SJCRH30 (cell line): ENCODE results near the gene DOK3. TPM values are rescaled to one million over a fixed set of nuclear protein-coding genes. Genes with fewer than 3 reads are reported as not detected.

Experiments used
- DNase-seq, 2 experiments: peaks; one replicate each; pipeline ENCODE4 v3.0.0-alpha.2; 2015 to 2020
- H3K27ac ChIP-seq: fragments of 250-450 bp; sonication (Bioruptor Pico); 2 replicates; pipeline ENCODE4 v1.5.1; 2020; ENCODE audit warnings: mild to moderate bottlenecking, moderate library complexity
- H3K27me3 ChIP-seq: fragments of 250-450 bp; sonication (Bioruptor Pico); 2 replicates; pipeline ENCODE4 v1.5.1; 2020; ENCODE audit warnings: mild to moderate bottlenecking, moderate library complexity
- H3K36me3 ChIP-seq: fragments of 250-450 bp; sonication (Bioruptor Pico); 2 replicates; pipeline ENCODE4 v1.5.1; 2020; ENCODE audit warnings: mild to moderate bottlenecking, moderate library complexity
- H3K4me1 ChIP-seq: fragments of 250-450 bp; sonication (Bioruptor Pico); 2 replicates; pipeline ENCODE4 v1.5.1; 2020; ENCODE audit warnings: mild to moderate bottlenecking, moderate library complexity
- H3K4me3 ChIP-seq: fragments of 250-450 bp; sonication (Bioruptor Pico); 2 replicates; pipeline ENCODE4 v1.5.1; 2020; ENCODE audit warnings: mild to moderate bottlenecking, moderate library complexity
- H3K9me3 ChIP-seq: fragments of 250-450 bp; sonication (Bioruptor Pico); replicated peaks from 2 replicates; pipeline ENCODE4 v1.5.1; 2020; ENCODE audit warnings: mild to moderate bottlenecking, moderate library complexity
- total RNA-seq: library from RNA; depleted of rRNA; stranded (reverse); fragments of >200 nt; shearing (Covaris generic); gene quantifications from 2 replicates; pipeline ENCODE4 v1.2.3, GENCODE V29; 2014

DOK3 gene
- total RNA-seq, 1 experiment from 2014 or later: 6.2 TPM

GRCh38 chr5:177500685-177501522 is 8.7 kb downstream of the DOK3 start:
- Histone ChIP-seq H3K9me3 (no peaks in the 10 kb centered on the region), H3K27me3 (no peaks in the 10 kb centered on the region), H3K4me3 (no peak overlapping the region), H3K27ac (no peak overlapping the region), H3K36me3 (no peaks in the 10 kb centered on the region), H3K4me1 (peaks cover 17% of the 10 kb centered on the region)
- DNase-seq: peak; percentile 91 to 96

DNA sequence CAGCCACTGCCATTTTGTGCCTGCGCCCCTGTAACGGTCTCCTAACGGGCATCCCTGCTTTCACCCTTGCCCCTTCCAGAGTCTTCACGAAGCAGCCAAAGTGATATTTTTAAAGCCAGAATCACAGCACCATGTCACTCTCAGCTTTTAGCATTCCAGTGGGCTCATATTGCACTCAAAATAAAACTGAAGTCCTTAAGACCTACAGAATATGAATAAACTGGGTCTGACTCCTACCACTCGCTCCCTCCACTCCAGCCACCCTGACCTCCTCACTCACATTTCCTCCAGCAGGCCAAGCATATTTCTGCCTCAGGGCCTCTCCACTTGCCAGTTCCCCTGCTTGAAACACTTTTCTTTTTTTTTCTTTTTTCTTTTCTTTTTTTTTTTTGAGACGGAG is 9.8 kb downstream of the DOK3 start:
- no peak overlapping the region for H3K27ac ChIP-seq
- DNase-seq: no peak
- no peaks in the 10 kb centered on the region for H3K9me3 ChIP-seq
- H3K27me3 ChIP-seq: no peaks in the 10 kb centered on the region
- H3K4me3 ChIP-seq: no peak overlapping the region
- no peaks in the 10 kb centered on the region for H3K36me3 ChIP-seq
- peaks cover 27% of the 10 kb centered on the region for H3K4me1 ChIP-seq

DNA sequence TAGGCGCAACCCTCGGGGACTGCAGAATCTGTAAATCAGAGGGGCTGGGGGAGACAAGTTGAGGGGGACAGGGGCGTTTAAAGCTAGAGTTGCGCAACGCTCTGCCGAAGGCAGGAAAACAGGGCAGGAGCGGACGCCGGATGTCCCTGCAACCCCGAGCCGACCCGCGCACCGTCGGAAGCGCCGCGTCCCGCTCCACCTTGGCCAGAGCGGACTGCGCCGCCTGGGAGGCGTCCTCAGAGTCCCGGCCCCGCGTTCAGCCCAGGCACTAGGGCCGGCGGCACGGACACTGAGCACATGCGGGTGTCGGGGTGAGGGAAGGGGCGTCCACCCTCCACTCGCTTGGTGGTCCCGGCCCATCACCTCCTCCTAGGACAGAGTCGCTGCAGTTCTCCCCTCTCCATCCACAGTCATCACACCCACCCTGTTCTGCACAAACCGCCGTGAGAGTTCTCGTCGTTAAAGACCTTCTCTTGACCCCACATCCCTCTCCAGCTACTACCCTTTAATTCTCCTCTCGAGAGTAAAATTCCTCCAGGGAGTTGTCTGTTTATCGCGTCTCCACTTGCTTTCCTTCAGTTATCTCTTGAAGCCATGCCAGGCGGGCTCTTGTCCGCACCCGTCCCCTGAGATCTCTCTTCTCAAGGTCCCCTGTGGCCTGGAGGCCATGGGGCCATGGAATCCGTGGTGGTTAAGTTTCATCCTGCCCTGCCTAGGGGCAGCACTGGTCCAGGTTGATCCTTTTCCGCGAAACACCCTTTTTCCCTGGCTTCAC is 11.4 kb downstream of the DOK3 start:
- no peaks in the 10 kb centered on the region for H3K27me3 ChIP-seq
- no peak for DNase-seq
- H3K4me3 ChIP-seq: peak overlapping the region; percentile 76
- no peak overlapping the region for H3K27ac ChIP-seq
- H3K9me3 ChIP-seq: no peaks in the 10 kb centered on the region
- peaks cover 37% of the 10 kb centered on the region for H3K4me1 ChIP-seq
- peaks cover 4% of the 10 kb centered on the region for H3K36me3 ChIP-seq

DNA sequence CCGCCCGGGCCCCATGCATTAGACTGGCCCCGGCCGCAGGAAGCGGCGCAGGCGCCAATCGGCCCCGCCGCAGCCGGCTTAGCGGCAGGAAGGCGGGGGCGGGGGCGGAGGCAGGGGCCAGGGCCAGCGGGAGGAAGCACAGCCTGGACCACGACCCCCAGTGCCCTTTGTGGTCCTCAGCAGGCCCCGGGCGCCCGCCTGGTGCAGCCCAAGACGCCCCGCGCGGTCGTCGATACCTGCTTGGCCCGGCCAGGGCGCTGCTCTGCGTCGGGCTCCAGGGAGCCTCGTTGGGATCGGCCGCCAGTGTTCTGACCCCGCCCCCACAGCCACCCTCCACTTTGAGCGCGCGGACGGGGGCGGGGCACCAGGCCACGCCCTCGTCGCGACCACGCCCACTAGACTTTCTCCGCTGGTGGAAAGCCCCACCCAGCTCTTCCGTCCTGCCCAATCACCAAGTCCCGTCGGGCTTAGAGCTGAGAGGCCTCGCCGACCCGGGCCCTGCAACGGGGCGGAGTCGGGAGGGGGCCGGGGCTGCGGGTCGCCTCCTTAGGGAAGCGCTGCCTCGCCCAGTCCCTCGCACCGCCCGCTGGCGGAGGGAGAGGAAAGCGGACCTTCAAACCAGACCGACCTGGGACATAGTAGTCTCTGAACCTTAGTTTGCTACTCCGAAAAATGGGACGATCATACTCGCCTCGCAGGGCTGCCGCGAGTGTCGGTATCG is 12.2 kb downstream of the DOK3 start, which contains the start of gene PDLIM7:
Gene PDLIM7 (minus strand): TSS at position 313 of the 721 bp plus-strand sequence. CDS start 1,092 bp downstream, outside the sequence.
- Histone ChIP-seq H3K4me3 (peak within 1 kb of the TSS; percentile 76), H3K36me3 (peaks cover 8% of the 10 kb centered on the region), H3K27ac (peak within 1 kb of the TSS; percentile 90), H3K27me3 (no peaks in the 10 kb centered on the region), H3K9me3 (no peaks in the 10 kb centered on the region), H3K4me1 (peaks cover 37% of the 10 kb centered on the region)
- peak; percentile 96 to 98 for DNase-seq

DNA sequence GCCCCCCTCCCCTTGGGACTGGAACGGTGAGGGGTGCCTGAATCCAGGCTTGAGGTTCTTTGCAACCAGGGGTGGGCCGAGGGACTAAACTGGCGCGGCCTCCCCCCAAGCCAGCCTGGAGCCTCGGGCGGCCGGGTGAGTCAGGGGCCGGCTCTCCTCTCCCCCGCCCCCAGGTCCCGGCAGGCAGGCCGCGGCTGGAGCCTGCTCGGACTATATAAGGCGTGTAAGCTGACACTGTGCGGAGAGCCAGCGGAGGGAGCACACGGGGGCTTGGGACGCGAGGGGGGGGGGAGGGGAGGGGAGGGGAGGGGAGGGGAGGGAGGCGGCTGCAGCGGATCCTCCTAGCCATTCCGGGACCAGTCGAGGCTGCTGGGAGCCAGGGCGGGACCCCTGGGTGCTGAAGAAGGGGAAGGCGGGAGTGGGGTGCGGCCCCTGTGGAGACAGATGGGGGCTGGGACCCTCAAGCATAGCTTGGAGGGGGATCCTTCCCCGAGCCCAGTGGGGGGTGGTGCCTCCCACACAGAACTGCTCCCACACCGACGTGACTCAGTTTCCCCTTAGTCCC is 12.8 kb downstream of the DOK3 start:
- H3K4me3 ChIP-seq: peak overlapping the region; percentile 76
- H3K27me3 ChIP-seq: no peaks in the 10 kb centered on the region
- no peaks in the 10 kb centered on the region for H3K9me3 ChIP-seq
- DNase-seq: peak; percentile 92 to 93
- H3K36me3 ChIP-seq: peaks cover 12% of the 10 kb centered on the region
- peaks cover 37% of the 10 kb centered on the region for H3K4me1 ChIP-seq
- H3K27ac ChIP-seq: peak overlapping the region; percentile 90

- Histone ChIP-seq H3K4me1 (peaks cover 37% of the 10 kb centered on the region), H3K4me3 (peak overlapping the region; percentile 76), H3K27me3 (no peaks in the 10 kb centered on the region), H3K9me3 (no peaks in the 10 kb centered on the region), H3K27ac (peak overlapping the region; percentile 90), H3K36me3 (peaks cover 14% of the 10 kb centered on the region)
- DNase-seq: peak; percentile 51 to 62
Measured at GRCh38 chr5:177496070-177496726, 13.4 kb downstream of the DOK3 start.

DNA sequence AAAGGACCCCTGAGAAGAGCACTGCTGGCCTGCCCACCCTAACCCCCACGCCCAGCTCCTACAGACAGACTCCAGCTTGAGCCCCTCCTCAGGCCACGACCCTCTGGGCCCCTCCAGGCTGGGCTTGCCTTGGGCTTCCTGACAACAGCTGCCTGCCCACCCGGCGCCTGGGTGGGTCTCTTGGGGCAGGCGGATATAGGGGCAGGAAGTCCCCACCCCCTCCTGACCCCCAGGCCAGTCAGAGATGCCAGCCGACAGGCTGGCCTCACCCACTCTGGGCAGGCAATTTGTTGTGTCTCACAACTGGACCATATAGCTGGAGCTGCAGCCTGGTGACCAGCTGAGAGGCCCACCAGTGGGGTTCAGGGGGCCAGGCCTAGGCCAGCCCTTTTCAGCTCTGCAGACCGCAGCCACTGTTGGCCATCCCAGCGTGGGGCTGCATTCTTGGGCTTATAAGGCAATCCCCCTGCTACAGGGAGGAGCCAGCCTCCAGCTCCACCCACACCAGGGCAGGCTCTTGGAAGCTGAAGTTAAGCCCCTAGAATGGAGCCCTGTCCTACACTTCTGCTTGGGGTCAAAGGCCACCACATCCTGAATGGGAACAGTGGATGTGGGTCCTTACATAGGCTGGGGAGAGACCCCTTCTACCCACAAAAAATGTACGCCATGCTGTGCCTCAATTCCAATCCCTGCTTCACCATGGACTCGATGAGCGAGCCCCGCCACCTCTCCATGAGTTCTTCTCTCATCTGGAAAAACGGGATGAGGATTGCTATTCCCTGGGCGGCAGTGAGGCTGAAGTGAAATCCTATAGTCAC is 14.2 kb downstream of the DOK3 start:
- Histone ChIP-seq H3K9me3 (no peaks in the 10 kb centered on the region), H3K36me3 (peaks cover 20% of the 10 kb centered on the region), H3K27me3 (no peaks in the 10 kb centered on the region), H3K4me3 (peak overlapping the region; percentile 76), H3K4me1 (peaks cover 33% of the 10 kb centered on the region), H3K27ac (peak overlapping the region; percentile 90)
- DNase-seq: peak; percentile 91 to 93

DNA sequence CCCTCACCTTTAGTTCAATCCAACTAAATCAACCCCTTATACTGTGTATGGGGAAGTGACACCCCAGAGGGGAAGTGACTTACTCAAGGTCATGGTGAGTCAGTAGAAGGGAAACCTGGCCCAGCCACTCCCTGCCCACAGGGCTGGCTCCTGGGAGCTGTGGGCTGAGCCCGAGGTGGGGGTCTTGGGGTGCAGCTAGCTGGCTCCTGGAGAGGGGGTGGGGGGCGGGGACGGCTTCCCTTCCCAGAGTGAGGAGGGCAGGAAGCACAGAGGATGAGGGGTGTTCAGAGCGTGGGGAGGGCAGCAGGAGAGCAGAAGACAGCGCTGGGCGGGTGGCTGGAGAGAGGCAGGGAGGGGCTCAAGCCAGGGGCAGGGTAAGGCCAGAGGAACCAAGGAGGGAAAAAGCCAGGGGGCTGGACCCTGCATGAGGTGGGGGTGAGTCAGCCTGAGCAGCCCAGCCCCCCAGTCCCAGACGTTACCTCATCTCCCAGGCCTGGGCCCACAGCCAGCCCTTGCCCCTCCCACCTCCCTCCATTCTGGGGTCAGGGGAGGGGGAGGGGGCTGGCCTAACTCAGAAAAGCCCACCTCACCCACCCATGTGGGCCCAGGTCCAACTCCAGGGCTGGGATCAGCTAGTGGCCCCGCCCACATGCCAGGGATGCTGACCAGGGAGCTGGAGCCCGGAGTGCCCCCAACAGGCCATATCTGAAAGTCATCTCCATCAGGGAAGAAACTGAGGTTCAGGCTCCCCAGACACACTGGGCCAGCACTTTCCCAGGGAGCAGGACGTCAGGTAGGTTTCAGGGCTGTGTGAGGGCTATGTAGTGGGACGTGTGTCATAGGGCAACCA is 15.1 kb downstream of the DOK3 start:
- Histone ChIP-seq H3K4me3 (peak overlapping the region; percentile 76), H3K4me1 (peaks cover 30% of the 10 kb centered on the region), H3K36me3 (peaks cover 29% of the 10 kb centered on the region), H3K27me3 (no peaks in the 10 kb centered on the region), H3K27ac (peak overlapping the region; percentile 90), H3K9me3 (no peaks in the 10 kb centered on the region)
- peak; percentile 90 to 96 for DNase-seq

DNA sequence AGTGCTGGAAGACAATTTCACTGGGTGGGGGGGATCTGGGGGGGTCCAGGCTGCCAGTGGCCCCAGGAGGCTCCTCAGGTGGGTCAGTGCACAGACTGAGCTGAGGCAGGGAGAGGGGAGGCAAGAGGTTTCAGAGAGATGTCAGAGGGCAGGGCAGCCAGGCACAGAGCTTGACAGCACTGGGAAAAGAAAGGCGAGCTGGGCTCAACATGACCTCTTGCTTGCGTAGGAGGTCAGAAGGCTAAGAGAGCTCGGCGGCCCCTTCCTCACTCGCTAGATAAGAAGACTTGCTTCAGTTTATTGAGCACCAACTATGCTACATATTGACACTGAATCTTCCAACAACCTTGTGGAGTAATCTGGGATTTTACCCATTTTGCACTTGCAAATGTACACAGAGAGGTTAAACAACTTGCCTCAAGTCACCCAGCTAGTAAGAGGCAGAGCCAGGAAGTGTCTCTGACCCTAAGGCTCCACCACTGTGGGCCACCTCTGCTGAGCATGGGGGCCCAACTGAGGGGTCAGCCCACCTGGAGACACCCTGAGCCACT is 15.8 kb downstream of the DOK3 start:
- Histone ChIP-seq H3K27ac (peak overlapping the region; percentile 90), H3K36me3 (peaks cover 36% of the 10 kb centered on the region), H3K27me3 (no peaks in the 10 kb centered on the region), H3K9me3 (no peaks in the 10 kb centered on the region), H3K4me3 (no peak overlapping the region), H3K4me1 (peaks cover 30% of the 10 kb centered on the region)
- no peak for DNase-seq

DNA sequence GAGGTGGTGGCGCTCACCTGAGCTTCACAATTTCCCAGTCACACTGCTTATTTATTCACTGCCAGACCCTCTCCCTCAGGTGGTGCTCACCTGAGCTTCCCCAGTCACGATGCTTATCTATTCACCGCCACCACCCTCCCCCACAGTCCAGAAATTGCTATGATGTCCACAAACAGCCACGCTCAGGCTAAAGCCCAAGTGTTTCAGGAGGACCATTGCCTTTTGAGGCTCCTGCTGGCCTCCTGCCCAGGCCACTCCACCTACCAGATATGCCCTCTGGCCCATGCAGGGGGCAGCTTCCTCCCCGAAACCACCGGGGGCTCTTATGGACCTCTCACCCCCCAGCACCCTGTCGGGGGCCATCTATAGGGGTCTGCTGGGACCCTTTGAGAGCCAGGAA is 16.8 kb downstream of the DOK3 start:
- DNase-seq: no peak
- H3K9me3 ChIP-seq: no peaks in the 10 kb centered on the region
- peaks cover 43% of the 10 kb centered on the region for H3K36me3 ChIP-seq
- peaks cover 22% of the 10 kb centered on the region for H3K4me1 ChIP-seq
- H3K27ac ChIP-seq: no peak overlapping the region
- H3K27me3 ChIP-seq: no peaks in the 10 kb centered on the region
- no peak overlapping the region for H3K4me3 ChIP-seq

GRCh38 chr5:177491983-177492746 is 17.5 kb downstream of the DOK3 start:
- Histone ChIP-seq H3K4me3 (no peak overlapping the region), H3K27ac (no peak overlapping the region), H3K36me3 (peaks cover 50% of the 10 kb centered on the region), H3K27me3 (no peaks in the 10 kb centered on the region), H3K4me1 (peaks cover 22% of the 10 kb centered on the region), H3K9me3 (no peaks in the 10 kb centered on the region)
- no peak for DNase-seq

- H3K27ac ChIP-seq: no peak overlapping the region
- H3K9me3 ChIP-seq: no peaks in the 10 kb centered on the region
- H3K36me3 ChIP-seq: peaks cover 53% of the 10 kb centered on the region
- DNase-seq: no peak
- H3K27me3 ChIP-seq: no peaks in the 10 kb centered on the region
- peaks cover 22% of the 10 kb centered on the region for H3K4me1 ChIP-seq
- H3K4me3 ChIP-seq: no peak overlapping the region
Measured at GRCh38 chr5:177491429-177491945, 18.1 kb downstream of the DOK3 start.
